T-helper 2 cell treated with Interferon-gamma antibody and Interleukin-4, amounts not matched to agents 5 μg/mL and 100 μg/mL, for 36 hours (primary cell): ENCODE data around the gene PRDM4.

Source experiments
- DNase-seq: peaks from one replicate; pipeline ENCODE4 v3.0.0; 2021; ENCODE audit warnings: low spot score
- H3K27ac Mint-ChIP-seq: one replicate; pipeline ENCODE4 v1.8.0; 2021; ENCODE audit warnings: mild to moderate bottlenecking, mixed read lengths
- H3K27me3 Mint-ChIP-seq: one replicate; pipeline ENCODE4 v1.8.0; 2021; ENCODE audit warnings: low read depth, mixed read lengths
- H3K36me3 Mint-ChIP-seq: one replicate; pipeline ENCODE4 v1.8.0; 2021; ENCODE audit warnings: low read depth, mixed read lengths
- H3K4me1 Mint-ChIP-seq: one replicate; pipeline ENCODE4 v1.8.0; 2021; ENCODE audit warnings: low read depth, mixed read lengths
- H3K4me3 Mint-ChIP-seq: one replicate; pipeline ENCODE4 v1.8.0; 2022; ENCODE audit warnings: mild to moderate bottlenecking, moderate library complexity, mixed read lengths
- H3K9me3 Mint-ChIP-seq: one replicate; pipeline ENCODE4 v1.8.0; 2021; ENCODE audit warnings: mixed read lengths

The PRDM4 gene, protein sequence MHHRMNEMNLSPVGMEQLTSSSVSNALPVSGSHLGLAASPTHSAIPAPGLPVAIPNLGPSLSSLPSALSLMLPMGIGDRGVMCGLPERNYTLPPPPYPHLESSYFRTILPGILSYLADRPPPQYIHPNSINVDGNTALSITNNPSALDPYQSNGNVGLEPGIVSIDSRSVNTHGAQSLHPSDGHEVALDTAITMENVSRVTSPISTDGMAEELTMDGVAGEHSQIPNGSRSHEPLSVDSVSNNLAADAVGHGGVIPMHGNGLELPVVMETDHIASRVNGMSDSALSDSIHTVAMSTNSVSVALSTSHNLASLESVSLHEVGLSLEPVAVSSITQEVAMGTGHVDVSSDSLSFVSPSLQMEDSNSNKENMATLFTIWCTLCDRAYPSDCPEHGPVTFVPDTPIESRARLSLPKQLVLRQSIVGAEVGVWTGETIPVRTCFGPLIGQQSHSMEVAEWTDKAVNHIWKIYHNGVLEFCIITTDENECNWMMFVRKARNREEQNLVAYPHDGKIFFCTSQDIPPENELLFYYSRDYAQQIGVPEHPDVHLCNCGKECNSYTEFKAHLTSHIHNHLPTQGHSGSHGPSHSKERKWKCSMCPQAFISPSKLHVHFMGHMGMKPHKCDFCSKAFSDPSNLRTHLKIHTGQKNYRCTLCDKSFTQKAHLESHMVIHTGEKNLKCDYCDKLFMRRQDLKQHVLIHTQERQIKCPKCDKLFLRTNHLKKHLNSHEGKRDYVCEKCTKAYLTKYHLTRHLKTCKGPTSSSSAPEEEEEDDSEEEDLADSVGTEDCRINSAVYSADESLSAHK

DNA sequence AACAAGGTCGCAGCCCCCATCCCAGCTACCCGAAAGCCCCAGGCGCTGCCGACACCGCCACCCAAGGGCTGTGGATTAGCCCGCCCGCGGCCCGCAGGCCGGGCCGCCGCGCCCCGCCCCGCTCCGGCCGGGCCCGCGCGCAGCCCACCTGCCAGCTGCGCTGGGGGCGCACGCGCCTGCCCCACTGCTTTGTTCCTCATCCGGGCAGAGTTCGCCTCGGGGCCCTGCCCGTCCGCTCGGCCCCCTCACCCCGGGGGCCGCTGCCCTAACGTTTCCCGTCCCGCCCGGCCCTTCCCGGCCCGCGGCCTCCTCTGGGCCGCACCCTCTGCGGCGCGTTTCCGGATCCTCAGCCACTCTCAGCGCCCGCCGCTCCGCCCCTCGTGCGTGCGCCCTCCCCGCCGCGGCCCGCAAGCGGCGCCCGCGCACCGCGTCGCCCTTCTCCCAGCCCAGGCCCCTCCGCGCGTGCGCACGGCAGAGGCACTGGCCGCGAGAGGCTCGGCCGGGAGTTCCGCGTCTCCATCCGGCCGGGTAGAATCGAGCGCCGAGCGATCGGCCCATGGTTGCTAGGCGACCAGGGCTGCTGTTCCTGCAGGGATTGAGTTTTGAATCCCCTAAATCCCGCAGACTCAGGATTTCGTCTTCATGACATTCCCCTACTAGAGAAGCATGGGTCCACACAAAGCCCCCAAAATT, at the start of gene PRDM4:
TSS of gene PRDM4 (minus strand) at position 329 of the 693 bp plus-strand sequence. CDS start 622 bp downstream, outside the sequence.
- Mint-ChIP-seq H3K27me3 (peaks cover 6% of the 10 kb centered on the region), H3K4me3 (peak within 1 kb of the TSS; percentile 91)

DNA sequence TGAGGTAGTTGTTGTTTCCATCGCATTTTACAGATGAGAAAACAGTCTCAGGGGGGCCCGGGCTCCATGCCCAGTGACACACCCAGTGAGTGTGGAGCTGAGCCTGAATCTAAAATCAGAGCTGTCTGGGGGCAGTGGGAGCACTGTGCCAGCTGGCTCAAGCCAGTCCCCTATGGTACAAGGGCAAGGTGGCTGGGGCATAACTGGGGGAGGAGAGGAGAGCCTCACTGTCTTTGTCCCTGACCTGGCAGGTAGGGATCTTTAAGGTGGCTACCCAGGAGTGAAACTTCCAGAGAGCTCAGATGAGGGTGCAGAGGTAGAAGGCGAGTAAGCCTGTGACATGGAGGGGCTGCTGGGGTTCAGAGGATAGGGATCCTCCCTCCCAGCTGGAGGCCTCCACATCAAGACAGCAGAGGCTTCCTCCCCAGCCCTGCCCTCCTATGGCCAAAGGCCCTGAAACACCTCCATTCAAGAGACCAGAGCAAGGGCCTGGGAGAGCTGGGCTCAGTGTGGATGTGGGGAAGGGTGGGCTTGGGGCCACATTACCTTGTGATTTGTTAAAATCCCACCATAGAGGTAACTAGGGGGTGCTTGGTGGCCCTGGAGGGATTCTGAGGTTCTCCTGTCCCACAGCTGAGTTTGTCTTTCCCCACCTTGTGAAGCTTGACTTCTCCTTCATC, 46.7 kb upstream of the PRDM4 start:
- no peak for DNase-seq
- Mint-ChIP-seq H3K27me3 (peaks cover 4% of the 10 kb centered on the region), H3K36me3 (no peaks in the 10 kb centered on the region), H3K9me3 (no peaks in the 10 kb centered on the region), H3K27ac (no peak overlapping the region), H3K4me1 (no peaks in the 10 kb centered on the region), H3K4me3 (no peak overlapping the region)

More for the DNA sequence above, at the start of gene PRDM4:
- peaks cover 23% of the 10 kb centered on the region for H3K36me3 Mint-ChIP-seq
- H3K27ac Mint-ChIP-seq = peak within 1 kb of the TSS; percentile 88
- H3K9me3 Mint-ChIP-seq = peaks cover 6% of the 10 kb centered on the region
- DNase-seq = peak; percentile 94
- H3K4me1 Mint-ChIP-seq = peaks cover 29% of the 10 kb centered on the region

DNA sequence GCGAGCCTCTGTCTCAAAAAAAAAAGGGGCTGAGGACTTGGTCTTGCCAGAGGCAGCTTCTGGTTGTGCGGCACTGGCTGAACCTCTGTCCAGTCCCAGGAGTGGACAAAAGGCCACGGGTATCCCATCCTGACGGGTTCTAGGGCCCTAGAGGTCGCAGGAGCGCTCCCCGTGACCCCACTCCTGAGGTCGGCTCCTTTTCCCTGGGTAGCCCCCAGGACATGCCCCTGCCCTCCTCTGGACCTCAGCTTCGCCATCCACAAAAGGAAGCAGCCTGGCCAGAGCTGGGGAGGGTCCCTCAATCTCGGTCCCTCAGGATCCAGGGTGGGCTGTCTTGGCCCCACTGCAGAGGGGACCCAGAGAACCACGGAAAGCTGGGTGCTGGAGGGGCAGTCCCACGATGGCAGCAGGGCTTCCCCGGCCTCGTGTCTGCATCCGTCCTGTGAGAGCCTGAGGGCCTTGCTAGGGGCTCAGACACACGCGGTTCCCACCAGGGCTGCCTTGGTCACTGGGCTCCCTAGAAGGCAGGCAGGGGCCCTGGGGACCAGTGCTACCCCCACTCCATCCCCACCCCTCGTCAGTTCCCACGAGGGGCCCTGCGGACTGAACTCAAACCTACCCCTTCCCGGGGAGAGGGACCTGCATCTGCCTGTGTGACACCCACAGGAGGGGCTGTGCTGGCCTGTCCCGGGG, 44.7 kb upstream of the PRDM4 start:
- H3K9me3 Mint-ChIP-seq = no peaks in the 10 kb centered on the region
- no peaks in the 10 kb centered on the region for H3K4me1 Mint-ChIP-seq
- no peaks in the 10 kb centered on the region for H3K36me3 Mint-ChIP-seq
- DNase-seq = no peak
- H3K27me3 Mint-ChIP-seq = peaks cover 8% of the 10 kb centered on the region
- no peak overlapping the region for H3K4me3 Mint-ChIP-seq
- no peak overlapping the region for H3K27ac Mint-ChIP-seq

DNA sequence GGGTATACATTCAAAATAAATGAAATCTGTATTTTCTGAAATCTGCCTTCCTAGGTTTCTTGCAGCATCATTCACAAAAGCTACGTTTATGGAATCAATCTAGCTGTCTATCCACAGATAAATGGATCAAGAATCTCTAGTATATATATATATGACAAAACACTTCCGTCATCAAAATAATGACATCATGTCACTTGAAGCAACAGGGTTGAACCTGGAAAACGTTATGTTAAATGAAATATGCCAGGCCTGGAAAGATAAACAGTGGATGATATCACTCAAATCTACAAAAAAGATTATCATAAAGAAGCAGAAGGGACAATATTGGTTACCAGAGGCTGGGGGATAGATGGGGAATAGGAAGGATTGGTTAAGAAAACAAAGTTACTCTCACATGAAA, 42.2 kb upstream of the PRDM4 start:
- Mint-ChIP-seq H3K27ac (no peak overlapping the region), H3K4me1 (no peaks in the 10 kb centered on the region), H3K36me3 (no peaks in the 10 kb centered on the region), H3K4me3 (no peak overlapping the region), H3K27me3 (peaks cover 8% of the 10 kb centered on the region), H3K9me3 (no peaks in the 10 kb centered on the region)
- no peak for DNase-seq

DNA sequence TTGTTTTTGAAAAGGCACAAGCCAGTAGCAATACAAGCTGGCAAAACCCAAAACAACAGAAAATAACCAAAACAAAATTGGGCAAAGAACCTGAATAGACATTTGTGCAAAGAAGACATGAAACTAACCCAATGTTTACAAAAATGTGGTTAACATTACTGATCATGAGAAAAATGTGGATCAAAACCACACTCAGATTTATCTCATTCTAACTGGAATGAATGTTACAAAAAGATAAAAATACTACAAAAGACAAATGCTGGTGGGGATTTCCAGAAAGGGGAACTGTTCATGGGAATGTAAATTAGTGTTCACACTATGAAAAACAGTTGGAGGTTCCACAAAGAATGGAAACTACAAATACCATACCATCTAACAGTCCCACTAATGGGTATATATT, 40.2 kb upstream of the PRDM4 start:
- no peaks in the 10 kb centered on the region for H3K9me3 Mint-ChIP-seq
- H3K27ac Mint-ChIP-seq = no peak overlapping the region
- H3K36me3 Mint-ChIP-seq = no peaks in the 10 kb centered on the region
- DNase-seq = no peak
- peaks cover 19% of the 10 kb centered on the region for H3K27me3 Mint-ChIP-seq
- no peaks in the 10 kb centered on the region for H3K4me1 Mint-ChIP-seq
- no peak overlapping the region for H3K4me3 Mint-ChIP-seq

DNA sequence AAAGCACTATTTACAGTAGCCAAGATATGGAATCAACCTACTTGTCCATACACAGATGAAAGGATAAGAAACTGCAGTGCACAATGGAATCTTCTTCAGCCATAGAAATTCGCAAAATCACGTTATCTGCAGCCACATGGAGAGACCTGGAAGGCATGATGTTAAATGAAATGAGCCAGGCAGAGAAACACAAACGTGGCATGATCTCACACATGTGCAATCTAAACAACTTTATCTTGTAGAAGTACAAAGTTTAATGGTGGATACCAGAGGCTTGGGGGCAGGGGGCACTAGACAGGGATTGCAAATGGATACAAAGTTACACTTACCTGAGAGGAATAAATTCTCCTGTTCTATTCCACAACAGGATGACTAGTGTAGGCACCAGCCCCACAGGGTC, 37.6 kb upstream of the PRDM4 start:
- Mint-ChIP-seq H3K27me3 (peaks cover 24% of the 10 kb centered on the region), H3K4me3 (no peak overlapping the region), H3K9me3 (no peaks in the 10 kb centered on the region), H3K4me1 (no peaks in the 10 kb centered on the region), H3K27ac (no peak overlapping the region), H3K36me3 (no peaks in the 10 kb centered on the region)
- no peak for DNase-seq

DNA sequence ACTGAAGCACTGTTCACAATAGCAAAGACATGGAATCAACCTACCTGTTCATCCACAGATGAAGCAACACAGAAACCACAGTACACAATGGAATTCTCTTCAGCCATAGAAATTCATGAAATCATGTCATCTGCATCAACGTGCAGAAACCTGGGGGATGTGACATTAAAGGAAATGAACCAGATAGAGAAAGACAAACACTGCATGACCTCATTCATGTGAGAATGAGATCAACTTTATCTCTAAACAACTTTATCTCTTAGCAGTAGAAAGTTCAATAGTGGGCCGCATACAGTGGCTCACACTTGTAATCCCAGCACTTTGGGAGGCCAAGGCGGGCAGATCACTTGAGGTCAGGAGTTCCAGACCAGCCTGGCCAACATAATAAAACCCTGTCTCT, 33.5 kb upstream of the PRDM4 start:
- Mint-ChIP-seq H3K9me3 (no peaks in the 10 kb centered on the region), H3K27ac (no peak overlapping the region), H3K27me3 (peaks cover 18% of the 10 kb centered on the region), H3K36me3 (no peaks in the 10 kb centered on the region), H3K4me3 (no peak overlapping the region), H3K4me1 (no peaks in the 10 kb centered on the region)
- DNase-seq = no peak

DNA sequence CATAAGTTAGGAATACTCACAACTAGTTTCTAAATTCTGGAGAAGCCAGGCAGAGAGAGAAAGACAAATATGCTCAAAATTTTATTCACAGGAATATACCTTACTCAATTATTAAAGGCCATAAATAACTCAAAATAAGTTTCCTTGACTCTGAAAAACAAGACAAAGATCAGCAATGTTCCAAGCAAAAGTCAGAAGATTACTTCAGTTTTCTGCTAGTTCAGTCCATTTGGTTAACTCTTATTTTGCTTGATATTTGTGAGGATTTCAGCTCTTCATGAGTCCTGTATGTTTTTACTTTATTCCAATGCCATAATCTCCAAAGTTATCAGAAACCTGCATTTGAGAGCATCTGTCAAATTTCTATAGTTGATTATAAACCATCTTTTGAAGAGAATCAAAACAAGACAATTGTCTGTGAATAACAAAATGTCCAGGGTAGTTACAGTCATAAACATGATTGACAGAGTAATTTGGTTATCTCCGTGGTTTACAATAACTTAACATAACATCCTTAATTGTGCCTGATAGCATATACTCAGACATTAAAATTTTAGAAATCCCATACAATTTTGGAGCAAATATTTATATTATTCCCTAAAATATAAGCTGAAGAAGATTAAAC, 30.6 kb upstream of the PRDM4 start:
- peaks cover 12% of the 10 kb centered on the region for H3K27me3 Mint-ChIP-seq
- no peak for DNase-seq
- H3K4me3 Mint-ChIP-seq = no peak overlapping the region
- H3K36me3 Mint-ChIP-seq = no peaks in the 10 kb centered on the region
- H3K27ac Mint-ChIP-seq = no peak overlapping the region
- no peaks in the 10 kb centered on the region for H3K4me1 Mint-ChIP-seq
- no peaks in the 10 kb centered on the region for H3K9me3 Mint-ChIP-seq

DNA sequence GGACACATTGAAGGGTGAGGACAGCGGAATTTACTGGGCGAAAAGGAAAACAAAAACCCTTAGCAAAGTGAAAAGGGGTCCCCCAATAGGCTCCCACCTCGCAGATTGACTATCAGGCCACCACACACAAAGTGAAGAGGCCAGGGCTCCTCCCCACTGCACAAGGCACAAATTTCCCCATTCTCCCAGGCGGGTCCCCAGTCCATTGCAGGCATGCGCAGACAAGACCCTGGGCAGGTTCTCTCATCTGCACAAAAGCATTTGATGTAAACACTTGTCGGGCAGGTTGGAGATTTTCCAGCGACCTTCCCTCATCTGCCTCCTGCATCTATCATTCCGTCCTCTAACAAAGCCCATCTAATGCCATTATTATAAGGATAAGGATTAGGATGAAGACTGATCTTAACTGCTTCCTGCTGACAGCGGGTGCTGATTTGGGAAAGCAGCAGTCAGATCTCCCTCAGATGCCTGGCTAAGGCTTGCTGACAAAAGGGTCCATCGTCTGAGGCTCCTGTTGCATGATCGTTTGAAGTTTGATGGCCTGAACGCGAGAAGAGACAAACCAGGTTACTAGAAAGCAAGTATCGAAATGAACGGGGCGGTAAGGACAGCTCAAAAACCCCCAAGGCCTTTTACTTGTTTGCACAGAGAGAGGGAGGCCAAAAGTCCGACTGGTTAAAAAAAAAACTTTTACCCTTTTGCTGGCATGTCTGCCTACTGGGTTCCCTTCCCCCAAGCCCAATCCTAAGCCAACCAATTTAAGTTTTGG, 27.9 kb upstream of the PRDM4 start:
- DNase-seq = no peak
- Mint-ChIP-seq H3K4me1 (peaks cover 5% of the 10 kb centered on the region), H3K36me3 (no peaks in the 10 kb centered on the region), H3K9me3 (no peaks in the 10 kb centered on the region), H3K27me3 (peaks cover 2% of the 10 kb centered on the region), H3K4me3 (no peak overlapping the region), H3K27ac (no peak overlapping the region)

DNA sequence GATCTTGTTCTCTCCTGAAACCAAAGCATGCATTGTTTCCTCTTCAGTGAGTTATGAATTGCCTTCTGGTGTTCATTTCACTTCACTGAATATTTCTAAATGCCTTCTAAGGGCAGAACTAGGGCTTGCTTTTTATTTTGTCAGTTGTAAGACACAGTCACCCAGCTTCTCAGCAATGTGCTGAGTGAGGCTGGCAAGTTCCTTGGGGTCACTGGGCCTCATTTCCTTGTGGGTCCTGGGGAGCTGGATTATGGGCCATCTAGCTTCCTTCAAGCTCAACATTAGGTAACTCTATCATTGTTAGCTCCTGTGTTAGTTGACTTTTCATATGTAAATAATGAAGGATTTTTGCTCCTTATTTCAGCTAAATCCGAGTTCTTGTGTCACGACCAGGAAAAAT, 27.3 kb upstream of the PRDM4 start:
- H3K4me1 Mint-ChIP-seq = peaks cover 5% of the 10 kb centered on the region
- no peak for DNase-seq
- H3K4me3 Mint-ChIP-seq = no peak overlapping the region
- H3K36me3 Mint-ChIP-seq = no peaks in the 10 kb centered on the region
- no peaks in the 10 kb centered on the region for H3K9me3 Mint-ChIP-seq
- peaks cover 2% of the 10 kb centered on the region for H3K27me3 Mint-ChIP-seq
- H3K27ac Mint-ChIP-seq = no peak overlapping the region

DNA sequence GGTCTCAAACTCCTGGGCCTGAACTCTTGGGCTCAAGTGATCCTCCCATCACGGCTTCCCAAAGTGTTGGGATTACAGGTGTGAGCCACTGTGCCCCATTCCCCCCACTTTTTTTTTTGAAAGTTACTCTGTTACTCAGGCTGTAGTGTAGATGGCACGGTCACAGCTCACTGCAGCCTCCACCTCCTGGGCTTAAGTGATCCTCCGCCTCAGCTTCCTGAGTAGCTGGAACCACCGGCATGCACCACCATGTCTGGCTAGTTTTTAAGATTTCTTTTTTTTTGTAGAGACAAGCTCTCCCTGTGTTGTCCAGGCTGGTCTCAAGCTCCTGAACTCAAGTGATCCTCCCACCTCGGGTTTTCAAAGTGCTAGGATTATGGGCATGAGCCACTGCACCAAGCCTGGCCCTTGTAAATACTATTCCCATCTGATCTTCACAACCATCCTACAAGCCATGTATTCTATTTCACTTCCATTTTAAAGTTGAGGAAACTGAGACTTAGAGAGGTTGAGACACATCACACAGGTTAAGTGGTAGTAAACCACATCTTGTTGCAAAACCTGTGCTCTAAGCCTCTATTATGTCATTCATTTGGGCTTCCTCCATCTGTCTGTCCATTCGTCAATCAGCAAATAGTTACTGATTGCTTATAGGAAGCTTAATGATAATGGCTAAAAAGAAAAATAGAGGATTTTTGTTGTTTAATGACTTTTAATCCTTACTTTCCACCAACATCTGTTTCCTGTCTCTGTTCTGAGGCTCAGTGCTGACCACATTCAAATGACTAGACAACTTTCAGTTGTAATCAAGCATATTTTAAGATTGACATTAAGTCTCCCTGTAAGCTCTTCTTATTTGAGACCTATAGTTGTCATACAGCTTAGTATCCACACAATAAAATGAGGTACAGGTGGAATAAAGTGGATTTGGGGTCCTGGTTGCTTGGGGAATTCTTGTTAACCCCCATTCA, 22.8 kb upstream of the PRDM4 start:
- Mint-ChIP-seq H3K4me1 (peaks cover 12% of the 10 kb centered on the region), H3K27ac (no peak overlapping the region), H3K9me3 (no peaks in the 10 kb centered on the region), H3K27me3 (peaks cover 23% of the 10 kb centered on the region), H3K4me3 (no peak overlapping the region), H3K36me3 (no peaks in the 10 kb centered on the region)
- DNase-seq = no peak
